ENCODE data around the gene MAST2. TPM values are rescaled to one million over a fixed set of nuclear protein-coding genes. Genes with fewer than 3 reads are reported as not detected.
A peak's percentile ranks its signal among the peaks of the same experiment; 100 is the strongest.

MAST2 gene
- total RNA-seq, 4 donors from 2014 or later = 6.6 to 22.6 (median 13.9) TPM

- H3K4me3 ChIP-seq (ENCODE audit: low read depth, poor library complexity, severe bottlenecking) = no peak overlapping the region
- TF ChIP-seq POLR2A (IDR thresholded peaks at IDR 0.05) (no peak), CTCF (IDR thresholded peaks at IDR 0.05) (no peak)
- intact Hi-C loops (cut with DNase I; ENCODE audit: low total_unique reads) = no loop called here
- WGBS, 2 donors = 72 to 82% methylated on average over 3 of the region's 3 CpGs
- DNase-seq (ENCODE audit: low spot score in 2 of 2) = no peak
These were observed 105.3 kb downstream of the MAST2 start for GRCh38 chr1:45908611-45909140.

GRCh38 chr1:45911634-45912033, 108.2 kb downstream of the MAST2 start:
- intact Hi-C loops (cut with DNase I; ENCODE audit: low total_unique reads) = no loop called here
- TF ChIP-seq POLR2A (IDR thresholded peaks at IDR 0.05) (no peak), CTCF (IDR thresholded peaks at IDR 0.05) (no peak)
- WGBS, 2 donors = 94 to 100% methylated on average over 1 of the region's 1 CpG
- DNase-seq (ENCODE audit: low spot score in 2 of 2) = no peak
- no peak overlapping the region for H3K4me3 ChIP-seq (ENCODE audit: low read depth, poor library complexity, severe bottlenecking)

- intact Hi-C loops (cut with DNase I; ENCODE audit: low total_unique reads) = no loop called here
- 43 to 48% methylated on average over 6 of the region's 6 CpGs for WGBS, 2 donors
- TF ChIP-seq CTCF (IDR thresholded peaks at IDR 0.05) = no peak
- TF ChIP-seq POLR2A (IDR thresholded peaks at IDR 0.05) = no peak
- peak in 1 of 2 donors; percentile 27 for DNase-seq (ENCODE audit: low spot score in 2 of 2)
- no peak overlapping the region for H3K4me3 ChIP-seq (ENCODE audit: low read depth, poor library complexity, severe bottlenecking)
These were observed 109.8 kb downstream of the MAST2 start for GRCh38 chr1:45913183-45913683.

- intact Hi-C loops (cut with DNase I; ENCODE audit: low total_unique reads) = no loop called here
- H3K4me3 ChIP-seq (ENCODE audit: low read depth, poor library complexity, severe bottlenecking) = no peak overlapping the region
- TF ChIP-seq POLR2A (IDR thresholded peaks at IDR 0.05) (no peak), CTCF (IDR thresholded peaks at IDR 0.05) (no peak)
- WGBS, 2 donors = 64% methylated on average over 4 of the region's 4 CpGs
- no peak for DNase-seq (ENCODE audit: low spot score in 2 of 2)
These were observed 110.5 kb downstream of the MAST2 start for GRCh38 chr1:45913731-45914501.

- no peak for TF ChIP-seq CTCF (IDR thresholded peaks at IDR 0.05)
- no peak for TF ChIP-seq POLR2A (IDR thresholded peaks at IDR 0.05)
- H3K4me3 ChIP-seq (ENCODE audit: low read depth, poor library complexity, severe bottlenecking) = no peak overlapping the region
- intact Hi-C loops (cut with DNase I; ENCODE audit: low total_unique reads) = no loop called here
- 93 to 95% methylated on average over 1 of the region's 1 CpG for WGBS, 2 donors
- DNase-seq (ENCODE audit: low spot score in 2 of 2) = no peak
These were observed 111.4 kb downstream of the MAST2 start for GRCh38 chr1:45914836-45915235.

All from lower leg skin (tissue), 4 donors.